Mammary epithelial cell (primary cell): ENCODE measurements around the gene TASOR2.

Source experiments
- CTCF ChIP-seq, 2 donors: IDR thresholded peaks in 1 of 2; conservative IDR thresholded peaks in 1 of 2; 2 replicates each; pipeline ENCODE4 v1.5.1; 2011 to 2012; ENCODE audit warnings: inconsistent platforms in 2 of 2, low read length in 2 of 2, mild to moderate bottlenecking in 2 of 2, control low read depth in 1 of 2, low read depth in 1 of 2; ENCODE audit not compliant: insufficient read depth in 1 of 2; ENCODE audit errors: extremely low read depth in 1 of 2
- EZH2 ChIP-seq: IDR thresholded peaks from 2 replicates; pipeline ENCODE4 v1.6.1; 2012; ENCODE audit warnings: low read length, inconsistent platforms, borderline replicate concordance

- TF ChIP-seq CTCF (conservative IDR thresholded peaks at IDR 0.05 in 1 of 2, IDR thresholded peaks at IDR 0.05 in 1 of 2; ENCODE audit: extremely low read depth in 1 of 2, insufficient read depth in 1 of 2, low read depth in 1 of 2, low read length in 2 of 2) (no peak), EZH2 (no peak)
Measured at GRCh38 chr10:5732141-5732540, 47.5 kb downstream of the TASOR2 start.
